GM06990 (cell line): ENCODE data around the gene CORO2A.
"Not testable (repeated sequence)": the region's sequence is repeated elsewhere in the genome, so short reads cannot be mapped to it uniquely, and the experiment has no call there.

ENCODE experiments used
- DNase-seq: peaks from one replicate; pipeline ENCODE4 v3.0.0-alpha.2; 2011; ENCODE audit not compliant: insufficient read length; ENCODE audit errors: extremely low read depth
- H3K27me3 ChIP-seq: replicated peaks from 2 replicates; pipeline ENCODE4 v1.6.0; 2011; ENCODE audit warnings: low read length; ENCODE audit not compliant: control insufficient read depth, insufficient read depth
- H3K36me3 ChIP-seq: 2 replicates; pipeline ENCODE4 v1.5.1; 2011; ENCODE audit warnings: low read length; ENCODE audit not compliant: control insufficient read depth, insufficient read depth
- H3K4me3 ChIP-seq: replicated peaks from 2 replicates; pipeline ENCODE4 v1.5.1; 2011; ENCODE audit warnings: low read depth, mild to moderate bottlenecking, control low read depth, low read length
- TF ChIP-seq, protein P1 (sequence below): IDR thresholded peaks from 2 replicates; pipeline ENCODE4 v1.5.1; 2011; ENCODE audit warnings: low read length, control low read depth, mild to moderate bottlenecking, inconsistent platforms; ENCODE audit not compliant: insufficient read depth, poor library complexity, severe bottlenecking

CORO2A gene

GRCh38 chr9:98117984-98118639, 74.3 kb downstream of the CORO2A start:
- Histone ChIP-seq H3K4me3 (peak overlapping the region; percentile 84), H3K36me3 (no peaks in the 10 kb centered on the region; the same call in 1 of the 2 replicates), H3K27me3 (no peaks in the 10 kb centered on the region)
- TF ChIP-seq, protein P1, sequence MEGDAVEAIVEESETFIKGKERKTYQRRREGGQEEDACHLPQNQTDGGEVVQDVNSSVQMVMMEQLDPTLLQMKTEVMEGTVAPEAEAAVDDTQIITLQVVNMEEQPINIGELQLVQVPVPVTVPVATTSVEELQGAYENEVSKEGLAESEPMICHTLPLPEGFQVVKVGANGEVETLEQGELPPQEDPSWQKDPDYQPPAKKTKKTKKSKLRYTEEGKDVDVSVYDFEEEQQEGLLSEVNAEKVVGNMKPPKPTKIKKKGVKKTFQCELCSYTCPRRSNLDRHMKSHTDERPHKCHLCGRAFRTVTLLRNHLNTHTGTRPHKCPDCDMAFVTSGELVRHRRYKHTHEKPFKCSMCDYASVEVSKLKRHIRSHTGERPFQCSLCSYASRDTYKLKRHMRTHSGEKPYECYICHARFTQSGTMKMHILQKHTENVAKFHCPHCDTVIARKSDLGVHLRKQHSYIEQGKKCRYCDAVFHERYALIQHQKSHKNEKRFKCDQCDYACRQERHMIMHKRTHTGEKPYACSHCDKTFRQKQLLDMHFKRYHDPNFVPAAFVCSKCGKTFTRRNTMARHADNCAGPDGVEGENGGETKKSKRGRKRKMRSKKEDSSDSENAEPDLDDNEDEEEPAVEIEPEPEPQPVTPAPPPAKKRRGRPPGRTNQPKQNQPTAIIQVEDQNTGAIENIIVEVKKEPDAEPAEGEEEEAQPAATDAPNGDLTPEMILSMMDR = no peak
- DNase-seq = peak; percentile 57

- H3K4me3 ChIP-seq, H3K27me3 ChIP-seq, DNase-seq, H3K36me3 ChIP-seq: not testable (repeated sequence)
Measured at GRCh38 chr9:98117097-98117496, 75.3 kb downstream of the CORO2A start.

DNA sequence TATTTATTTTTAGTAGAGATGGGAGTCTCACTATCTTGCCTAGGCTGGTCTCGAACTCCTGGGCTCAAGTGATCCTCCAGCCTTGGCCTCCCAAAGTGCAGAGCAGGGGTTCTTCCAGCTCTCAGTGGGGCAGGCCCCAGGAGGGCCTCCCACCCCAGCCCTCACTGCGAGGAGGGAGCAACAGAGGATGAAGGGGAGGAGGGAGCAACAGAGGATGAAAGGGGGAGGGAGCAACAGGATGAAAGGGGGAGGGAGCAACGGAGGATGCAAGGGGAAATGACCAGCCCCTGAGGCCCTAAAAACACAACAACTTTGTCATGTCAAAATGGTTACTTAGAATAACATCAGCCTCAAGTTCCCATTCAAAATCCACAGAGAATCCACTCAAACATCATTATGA, 83.4 kb downstream of the CORO2A start:
- H3K36me3 ChIP-seq = peaks cover 9% of the 10 kb centered on the region
- TF ChIP-seq, protein P1 = no peak
- no peak overlapping the region for H3K4me3 ChIP-seq
- no peak for DNase-seq
- H3K27me3 ChIP-seq = no peaks in the 10 kb centered on the region

- no peak overlapping the region for H3K4me3 ChIP-seq
Measured at GRCh38 chr9:98108531-98109031, 83.9 kb downstream of the CORO2A start.

GRCh38 chr9:98107926-98108325, 84.5 kb downstream of the CORO2A start:
- Histone ChIP-seq H3K36me3 (peaks cover 9% of the 10 kb centered on the region), H3K4me3 (no peak overlapping the region), H3K27me3 (no peaks in the 10 kb centered on the region)
- DNase-seq = no peak
- TF ChIP-seq, protein P1 = no peak

More at GRCh38 chr9:98108531-98109031, 83.9 kb downstream of the CORO2A start:
- TF ChIP-seq, protein P1 = no peak
- peak; percentile 73 for DNase-seq
- Histone ChIP-seq H3K27me3 (no peaks in the 10 kb centered on the region), H3K36me3 (peaks cover 9% of the 10 kb centered on the region)

- Histone ChIP-seq H3K27me3 (no peaks in the 10 kb centered on the region), H3K4me3 (no peak overlapping the region), H3K36me3 (peaks cover 9% of the 10 kb centered on the region)
- DNase-seq = no peak
- TF ChIP-seq, protein P1 = no peak
Measured at GRCh38 chr9:98105006-98105405, 87.4 kb downstream of the CORO2A start.
